Calu3 (cell line): ENCODE data around the gene COMMD6. TPM values are rescaled to one million over a fixed set of nuclear protein-coding genes. Genes with fewer than 3 reads are reported as not detected.
A peak's percentile ranks its signal among the peaks of the same experiment; 100 is the strongest.

Experiments used
- BruUV-seq: library from RNA; stranded (reverse); fragments of 400-500 nt; replicated peaks from 2 replicates; lab custom pipeline; 2021; lab: Mats Ljungman, UMichigan
- CTCF ChIA-PET: fragments of 300-600 bp; sonication (Branson Sonifier 250); formaldehyde crosslinking; loops from one replicate; lab custom pipeline; 2022; ENCODE audit warnings: antibody characterized with exemption; lab: Charles Lee
- DNase-seq: peaks from one replicate; pipeline ENCODE4 v3.0.0; 2022
- H3K27ac Mint-ChIP-seq: one replicate; pipeline ENCODE4 v1.8.0; 2022; ENCODE audit warnings: mixed read lengths; ENCODE audit not compliant: unreplicated experiment
- H3K27me3 Mint-ChIP-seq: one replicate; pipeline ENCODE4 v1.8.0; 2022; ENCODE audit warnings: mixed read lengths; ENCODE audit not compliant: unreplicated experiment
- H3K36me3 Mint-ChIP-seq: one replicate; pipeline ENCODE4 v1.8.0; 2022; ENCODE audit warnings: mild to moderate bottlenecking, moderate library complexity, mixed read lengths; ENCODE audit not compliant: insufficient read depth, unreplicated experiment
- H3K4me1 Mint-ChIP-seq: one replicate; pipeline ENCODE4 v1.8.0; 2022; ENCODE audit warnings: mild to moderate bottlenecking, low read depth, mixed read lengths; ENCODE audit not compliant: unreplicated experiment
- H3K4me3 Mint-ChIP-seq: one replicate; pipeline ENCODE4 v1.8.0; 2022; ENCODE audit warnings: mild to moderate bottlenecking, low read depth, moderate library complexity, mixed read lengths; ENCODE audit not compliant: unreplicated experiment
- H3K9me3 Mint-ChIP-seq: one replicate; pipeline ENCODE4 v1.8.0; 2022; ENCODE audit warnings: low read depth, mixed read lengths; ENCODE audit not compliant: unreplicated experiment
- intact Hi-C: fragments of 100-400 bp; cut with micrococcal nuclease; formaldehyde crosslinking; loops from one replicate; pipeline ENCODE4 v1.10.0; 2022; ENCODE audit not compliant: unreplicated experiment
- total RNA-seq: library from RNA; stranded (reverse); gene quantifications from 2 replicates; pipeline ENCODE4 v1.2.3, GENCODE V29; 2022
- TF ChIP-seq, protein P1 (sequence below): fragments of 200-600 bp; IDR thresholded peaks from one replicate; pipeline ENCODE4 v1.8.0; 2022; ENCODE audit warnings: antibody characterized with exemption; ENCODE audit not compliant: unreplicated experiment

Gene COMMD6
- total RNA-seq, 1 experiment from 2014 or later: 38.2 TPM

DNA sequence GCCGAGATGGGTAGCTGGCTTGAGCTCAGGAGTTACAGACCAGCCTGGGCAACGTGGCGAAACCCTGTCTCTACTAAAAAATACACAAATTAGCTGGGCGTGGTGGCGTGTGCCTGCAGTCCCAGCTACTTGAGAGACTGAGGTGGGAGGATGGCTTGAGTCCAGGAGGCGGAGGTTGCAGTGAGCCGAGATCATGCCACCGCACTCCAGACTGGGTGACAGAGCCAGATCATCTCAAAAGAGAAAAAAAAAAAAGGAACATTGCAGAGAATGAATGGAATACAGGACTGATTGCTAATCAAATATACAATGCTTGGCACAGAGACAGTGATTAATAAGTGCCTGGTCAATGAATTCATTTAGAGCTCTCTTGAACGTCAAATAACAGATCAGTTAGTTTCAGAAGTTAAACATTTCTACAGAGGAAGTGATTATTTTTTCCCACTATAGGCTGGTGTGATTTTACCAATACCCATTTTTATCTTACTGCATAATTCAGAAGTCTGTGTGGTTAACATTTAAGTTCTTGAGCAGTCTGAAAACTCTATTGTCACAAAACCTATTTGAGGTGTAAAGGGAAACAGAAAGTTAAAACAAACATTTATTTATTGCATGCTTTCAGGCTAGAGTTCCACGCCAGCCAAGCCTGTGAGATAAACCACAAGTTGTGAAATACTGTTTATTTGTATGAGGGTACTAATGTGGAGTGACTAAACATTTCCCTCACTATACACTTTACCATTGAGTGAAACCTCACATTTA, 48.0 kb downstream of the COMMD6 start:
- Mint-ChIP-seq H3K36me3 (no peaks in the 10 kb centered on the region), H3K27me3 (no peaks in the 10 kb centered on the region), H3K9me3 (no peaks in the 10 kb centered on the region), H3K4me1 (peaks cover 14% of the 10 kb centered on the region), H3K4me3 (peak overlapping the region; percentile 55), H3K27ac (no peak overlapping the region)
- DNase-seq: peak; percentile 14
- CTCF ChIA-PET: no interaction called here
- TF ChIP-seq, protein P1, sequence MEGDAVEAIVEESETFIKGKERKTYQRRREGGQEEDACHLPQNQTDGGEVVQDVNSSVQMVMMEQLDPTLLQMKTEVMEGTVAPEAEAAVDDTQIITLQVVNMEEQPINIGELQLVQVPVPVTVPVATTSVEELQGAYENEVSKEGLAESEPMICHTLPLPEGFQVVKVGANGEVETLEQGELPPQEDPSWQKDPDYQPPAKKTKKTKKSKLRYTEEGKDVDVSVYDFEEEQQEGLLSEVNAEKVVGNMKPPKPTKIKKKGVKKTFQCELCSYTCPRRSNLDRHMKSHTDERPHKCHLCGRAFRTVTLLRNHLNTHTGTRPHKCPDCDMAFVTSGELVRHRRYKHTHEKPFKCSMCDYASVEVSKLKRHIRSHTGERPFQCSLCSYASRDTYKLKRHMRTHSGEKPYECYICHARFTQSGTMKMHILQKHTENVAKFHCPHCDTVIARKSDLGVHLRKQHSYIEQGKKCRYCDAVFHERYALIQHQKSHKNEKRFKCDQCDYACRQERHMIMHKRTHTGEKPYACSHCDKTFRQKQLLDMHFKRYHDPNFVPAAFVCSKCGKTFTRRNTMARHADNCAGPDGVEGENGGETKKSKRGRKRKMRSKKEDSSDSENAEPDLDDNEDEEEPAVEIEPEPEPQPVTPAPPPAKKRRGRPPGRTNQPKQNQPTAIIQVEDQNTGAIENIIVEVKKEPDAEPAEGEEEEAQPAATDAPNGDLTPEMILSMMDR: no peak
- BruUV-seq: no TSS peak
- intact Hi-C loops: loop anchor here (10.0 kb wide), 2 partner anchors 55 to 1095 kb away; partner anchors contain the start of gene UCHL3

DNA sequence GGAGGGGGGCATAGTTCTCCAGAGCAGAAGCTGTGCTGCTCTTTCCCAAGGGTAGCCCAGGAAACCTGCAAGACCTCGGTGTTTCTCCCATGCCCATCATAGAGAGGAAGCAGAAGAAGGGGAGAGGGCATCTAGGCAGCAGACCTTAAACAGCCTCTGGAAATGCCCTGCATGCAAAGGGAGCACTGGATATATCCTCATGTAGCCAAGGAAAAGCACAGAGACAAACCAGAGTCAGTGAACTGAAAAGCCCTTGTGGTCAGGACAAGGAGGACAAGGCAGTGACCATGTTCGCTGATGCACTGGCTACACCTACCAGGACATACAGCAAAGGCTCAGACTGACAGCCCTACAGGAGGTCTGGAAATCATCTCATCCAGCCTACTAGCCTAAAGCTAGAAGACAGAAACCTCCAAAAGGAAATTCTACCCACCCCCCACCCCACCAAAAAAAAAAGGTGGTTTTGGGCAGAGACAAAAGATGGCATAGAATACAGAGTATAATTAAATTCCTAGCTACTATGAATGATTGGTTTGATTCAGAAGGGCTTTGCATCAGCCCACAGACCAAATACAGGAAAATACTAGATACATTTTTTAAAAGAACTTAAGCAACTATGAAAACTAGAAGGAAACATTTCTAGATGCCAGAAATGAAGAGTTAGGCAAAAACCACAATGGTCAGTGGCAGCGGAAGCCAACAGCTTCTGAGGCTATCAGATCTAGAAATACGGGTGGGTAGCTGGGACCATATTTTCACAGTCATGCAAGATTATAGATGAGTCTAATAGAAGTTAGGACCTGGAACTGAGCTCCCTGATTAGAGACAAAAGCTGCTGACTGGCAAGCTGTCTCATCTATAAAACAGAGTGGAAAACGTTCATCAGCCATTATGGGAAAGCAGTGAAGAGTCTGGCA, 51.2 kb downstream of the COMMD6 start:
- TF ChIP-seq, protein P1: no peak
- H3K4me3 Mint-ChIP-seq: no peak overlapping the region
- no peaks in the 10 kb centered on the region for H3K9me3 Mint-ChIP-seq
- intact Hi-C loops: loop anchor here (10.0 kb wide), 1 partner anchor 58 kb away; the partner anchor contains the start of gene UCHL3
- peaks cover 7% of the 10 kb centered on the region for H3K36me3 Mint-ChIP-seq
- no peak for DNase-seq
- no peaks in the 10 kb centered on the region for H3K27me3 Mint-ChIP-seq
- H3K27ac Mint-ChIP-seq: peak overlapping the region; percentile 63
- peaks cover 15% of the 10 kb centered on the region for H3K4me1 Mint-ChIP-seq
- CTCF ChIA-PET: no interaction called here
- no TSS peak for BruUV-seq

DNA sequence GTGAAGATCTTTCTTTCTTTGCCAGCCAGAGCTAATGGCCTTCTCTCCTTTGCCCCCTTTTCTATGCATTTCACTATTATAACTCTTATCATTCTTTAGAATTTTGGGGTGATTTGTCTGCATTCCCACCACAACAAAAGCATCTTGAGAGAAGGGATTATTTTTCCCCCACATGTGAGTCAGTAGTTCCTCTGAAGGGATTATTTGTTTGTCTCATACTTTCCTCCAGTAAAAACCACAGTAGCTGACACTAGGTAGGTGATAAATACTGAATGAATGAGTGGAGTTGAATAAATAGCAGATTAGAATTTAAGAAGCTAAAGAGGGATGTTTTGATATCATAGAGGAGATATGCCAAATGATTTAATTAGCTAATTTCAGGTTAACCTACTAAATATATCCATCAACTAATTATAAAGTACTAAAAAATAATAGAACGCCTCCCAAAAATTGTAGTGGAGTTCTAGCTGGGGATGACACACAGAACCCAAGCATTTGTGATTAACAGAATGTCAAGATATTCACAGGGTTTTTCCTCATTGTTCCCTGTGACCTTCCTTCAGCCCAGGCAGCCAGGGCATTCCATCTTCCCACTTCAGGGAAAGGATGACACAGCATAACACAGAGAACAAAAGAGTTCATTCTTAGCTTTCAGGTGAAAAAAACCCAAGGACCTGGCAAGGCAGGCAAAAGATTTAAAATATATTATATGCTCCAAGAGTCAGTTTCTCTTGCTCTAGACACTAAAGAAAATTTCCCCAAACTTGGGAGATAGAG, 52.2 kb downstream of the COMMD6 start:
- BruUV-seq: no TSS peak
- no peaks in the 10 kb centered on the region for H3K27me3 Mint-ChIP-seq
- intact Hi-C loops: loop anchor here (10.0 kb wide), 1 partner anchor 59 kb away; the partner anchor contains the start of gene UCHL3
- TF ChIP-seq, protein P1: no peak
- no peaks in the 10 kb centered on the region for H3K9me3 Mint-ChIP-seq
- peak overlapping the region; percentile 63 for H3K27ac Mint-ChIP-seq
- CTCF ChIA-PET: interaction anchor here (0.6 kb wide), 1 partner anchor 19 kb away, joined by 3 read pairs; no protein-coding TSS in a partner anchor
- H3K4me1 Mint-ChIP-seq: peaks cover 15% of the 10 kb centered on the region
- peaks cover 16% of the 10 kb centered on the region for H3K36me3 Mint-ChIP-seq
- no peak overlapping the region for H3K4me3 Mint-ChIP-seq
- DNase-seq: no peak

DNA sequence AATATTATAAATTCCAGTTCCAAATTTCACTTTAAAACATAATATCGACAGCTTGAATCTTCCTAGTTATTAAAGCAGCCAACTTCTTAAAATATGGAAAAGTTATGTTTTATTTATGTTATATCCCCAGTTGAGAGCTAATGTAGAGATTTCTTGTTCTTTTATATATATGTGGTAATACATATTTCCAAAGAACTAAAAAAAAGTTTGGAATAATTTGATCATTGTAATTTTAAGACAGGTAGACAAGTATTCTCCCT, 54.9 kb downstream of the COMMD6 start:
- no peaks in the 10 kb centered on the region for H3K9me3 Mint-ChIP-seq
- CTCF ChIA-PET: interaction anchor here (0.9 kb wide), 1 partner anchor 82 kb away, joined by 5 read pairs; no protein-coding TSS in a partner anchor
- no peaks in the 10 kb centered on the region for H3K27me3 Mint-ChIP-seq
- peaks cover 15% of the 10 kb centered on the region for H3K4me1 Mint-ChIP-seq
- BruUV-seq: no TSS peak
- no peak for DNase-seq
- TF ChIP-seq, protein P1: no peak
- peak overlapping the region; percentile 52 for H3K27ac Mint-ChIP-seq
- intact Hi-C loops: loop anchor here (2.0 to 10.0 kb wide), 2 partner anchors 62 to 110 kb away; partner anchors contain the start of gene UCHL3
- peaks cover 18% of the 10 kb centered on the region for H3K36me3 Mint-ChIP-seq
- H3K4me3 Mint-ChIP-seq: peak overlapping the region; percentile 85
